NOMO-1 treated with DMSO at 0.1 percent for 48 hours (cell line): ENCODE results near the gene ZNF587.
A peak's percentile ranks its signal among the peaks of the same experiment; 100 is the strongest.
"Not testable (repeated sequence)": the region's sequence is repeated elsewhere in the genome, so short reads cannot be mapped to it uniquely, and the experiment has no call there.

Source experiments
- DNase-seq: peaks from one replicate; lab custom pipeline; 2025; ENCODE audit not compliant: unreplicated experiment; lab: John Stamatoyannopoulos, UW

ZNF587 gene

DNA sequence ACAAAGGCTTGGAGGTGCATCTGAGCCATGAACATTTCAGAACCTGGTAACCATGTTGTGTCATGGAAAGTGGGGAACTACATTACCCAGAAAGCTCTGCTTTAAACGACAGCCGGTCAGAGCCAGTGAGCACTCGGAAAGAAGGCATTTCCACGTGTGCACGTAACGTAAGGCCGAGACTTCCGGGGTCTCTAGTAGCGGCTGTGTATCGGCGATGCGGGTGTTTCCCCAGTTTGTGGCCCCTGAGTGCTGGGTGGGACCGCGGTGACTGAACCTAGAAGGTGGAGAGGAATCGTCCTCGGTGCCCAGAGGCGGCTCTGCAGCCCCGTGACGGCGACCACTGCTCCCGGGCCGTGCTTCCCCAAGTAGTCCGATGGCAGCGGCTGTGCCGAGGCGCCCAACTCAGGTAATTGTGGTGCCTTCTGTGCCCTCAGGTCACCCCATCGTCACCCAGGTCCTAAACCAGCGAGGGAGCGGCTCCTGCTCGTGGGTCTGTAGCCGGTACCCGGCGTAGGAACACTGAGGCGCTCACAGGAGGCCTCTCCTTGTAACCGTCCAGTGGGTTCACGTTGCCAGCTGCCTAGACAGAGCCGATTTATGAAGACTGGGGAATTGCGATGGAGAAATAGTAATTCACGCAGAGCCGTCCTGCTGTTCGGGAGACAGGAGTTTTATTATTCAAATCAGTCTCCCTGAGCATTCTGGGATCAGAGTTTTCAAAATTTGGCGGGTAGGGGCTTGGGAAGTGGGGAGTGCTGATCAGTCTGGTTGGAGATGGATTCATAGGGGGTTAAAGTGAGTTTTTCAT lies at the start of gene ZNF587:
Gene ZNF587 (plus strand): TSS at position 194 of the 808 bp plus-strand sequence. CDS start 180 bp downstream, at position 374.
- peak; percentile 83 for DNase-seq

DNA sequence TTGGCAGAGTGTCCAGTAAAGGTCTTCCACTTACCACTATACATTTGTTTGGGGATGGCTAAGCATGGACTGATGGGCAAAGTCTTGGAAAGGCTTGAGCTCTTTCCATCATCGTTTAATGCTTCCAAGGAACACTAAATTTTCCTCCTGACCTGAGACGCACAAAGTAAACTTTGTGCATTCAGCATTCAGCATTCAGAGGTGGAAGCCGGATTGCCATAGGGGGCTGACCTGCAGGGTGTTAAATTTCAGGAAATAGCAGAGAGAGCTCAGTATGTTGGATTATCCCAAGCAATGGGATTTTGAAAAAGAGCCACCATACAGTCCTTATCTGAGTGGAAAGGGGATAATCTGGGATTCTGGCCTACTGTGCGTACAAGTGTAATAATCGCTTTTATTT lies 49.0 kb upstream of the ZNF587 start:
- no peak for DNase-seq

DNA sequence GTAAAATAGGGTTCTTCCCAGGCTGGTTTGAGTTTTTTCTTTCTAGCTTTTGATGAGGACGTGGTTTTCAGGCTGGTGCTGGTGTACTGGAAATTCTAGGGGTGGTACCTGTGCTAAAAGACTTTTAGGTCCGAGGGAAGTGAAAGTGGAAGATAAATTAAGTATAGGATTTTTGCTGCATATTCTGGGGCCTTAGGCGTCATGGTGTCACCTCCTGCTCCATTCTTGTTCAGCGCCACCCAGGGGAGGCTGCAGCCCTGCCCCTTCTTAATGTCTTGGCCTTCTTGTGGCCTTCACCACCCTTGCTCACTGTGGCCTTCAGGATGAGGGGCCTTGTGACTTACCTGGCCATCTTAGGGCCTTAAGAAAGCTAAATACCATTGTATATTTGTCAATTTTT lies 47.4 kb upstream of the ZNF587 start:
- DNase-seq = no peak

DNA sequence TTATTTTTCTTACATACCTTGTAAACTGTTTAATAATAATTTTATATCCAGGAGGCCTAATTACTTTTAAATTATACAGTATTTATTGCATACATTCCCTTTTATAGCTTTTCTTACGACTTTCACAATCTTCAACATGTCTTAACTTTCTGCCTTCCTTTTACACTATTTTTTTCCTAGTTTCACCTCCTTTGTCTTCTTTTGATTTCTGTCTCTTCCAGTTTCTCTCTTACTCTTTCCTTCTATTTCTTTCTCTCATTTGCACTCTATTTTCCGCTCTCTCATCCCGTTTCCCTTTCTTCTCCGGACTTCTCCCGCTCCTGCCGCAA lies 46.4 kb upstream of the ZNF587 start:
- DNase-seq = no peak

DNA sequence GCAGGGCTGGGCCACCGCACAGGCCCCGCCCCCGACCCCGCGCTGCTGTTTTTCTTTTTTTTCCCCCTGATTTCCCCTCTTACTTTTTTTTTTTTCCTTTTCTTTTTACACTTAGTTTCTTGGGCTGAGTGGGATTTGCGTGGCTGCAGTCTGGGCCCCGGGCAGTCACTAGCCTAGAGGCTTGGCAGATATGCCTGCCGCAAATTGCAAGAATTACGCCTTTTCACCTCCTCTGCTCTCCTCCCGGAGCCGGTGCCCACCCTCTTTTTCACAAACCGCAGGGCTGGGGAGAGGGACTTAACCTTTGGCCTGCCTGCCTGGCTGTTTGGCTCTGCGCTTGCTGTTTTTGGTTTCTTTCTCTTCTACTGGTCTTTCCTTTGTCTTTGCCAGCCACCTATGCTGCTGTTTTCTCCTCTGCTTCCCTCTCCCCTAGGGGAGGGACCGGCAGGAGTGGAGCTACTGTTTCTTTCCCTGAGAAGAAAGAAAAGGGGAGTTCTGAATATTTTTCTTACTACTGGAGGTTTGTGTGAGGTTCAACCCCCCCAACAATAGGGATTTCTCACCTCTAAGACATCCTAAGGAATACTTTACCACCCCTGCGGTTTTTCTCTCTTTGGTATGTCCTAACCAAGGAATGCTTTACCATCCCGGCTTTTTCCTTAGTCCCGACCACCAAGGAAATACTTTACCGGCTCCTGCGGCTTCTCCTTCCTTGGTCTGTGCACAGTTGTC lies 45.9 kb upstream of the ZNF587 start:
- DNase-seq = no peak

DNA sequence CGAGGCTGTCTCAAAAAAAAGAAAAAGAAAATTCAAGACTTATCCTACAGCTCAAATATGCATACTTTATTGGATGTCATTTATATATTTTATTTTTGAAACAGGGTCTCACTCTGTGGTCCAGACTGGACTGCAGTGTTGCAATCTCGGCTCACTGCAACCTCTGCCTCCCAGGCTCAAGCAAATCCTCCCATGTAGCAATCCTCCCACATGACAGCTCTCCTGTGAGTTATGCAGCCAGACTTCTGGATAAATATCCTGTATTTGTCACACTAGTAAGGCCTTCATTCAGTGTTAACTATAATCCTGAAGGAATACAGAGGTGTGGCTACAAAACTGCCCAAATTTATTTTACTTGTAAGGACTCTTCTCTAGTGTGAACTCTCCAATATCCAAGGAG lies 42.1 kb upstream of the ZNF587 start:
- no peak for DNase-seq

DNA sequence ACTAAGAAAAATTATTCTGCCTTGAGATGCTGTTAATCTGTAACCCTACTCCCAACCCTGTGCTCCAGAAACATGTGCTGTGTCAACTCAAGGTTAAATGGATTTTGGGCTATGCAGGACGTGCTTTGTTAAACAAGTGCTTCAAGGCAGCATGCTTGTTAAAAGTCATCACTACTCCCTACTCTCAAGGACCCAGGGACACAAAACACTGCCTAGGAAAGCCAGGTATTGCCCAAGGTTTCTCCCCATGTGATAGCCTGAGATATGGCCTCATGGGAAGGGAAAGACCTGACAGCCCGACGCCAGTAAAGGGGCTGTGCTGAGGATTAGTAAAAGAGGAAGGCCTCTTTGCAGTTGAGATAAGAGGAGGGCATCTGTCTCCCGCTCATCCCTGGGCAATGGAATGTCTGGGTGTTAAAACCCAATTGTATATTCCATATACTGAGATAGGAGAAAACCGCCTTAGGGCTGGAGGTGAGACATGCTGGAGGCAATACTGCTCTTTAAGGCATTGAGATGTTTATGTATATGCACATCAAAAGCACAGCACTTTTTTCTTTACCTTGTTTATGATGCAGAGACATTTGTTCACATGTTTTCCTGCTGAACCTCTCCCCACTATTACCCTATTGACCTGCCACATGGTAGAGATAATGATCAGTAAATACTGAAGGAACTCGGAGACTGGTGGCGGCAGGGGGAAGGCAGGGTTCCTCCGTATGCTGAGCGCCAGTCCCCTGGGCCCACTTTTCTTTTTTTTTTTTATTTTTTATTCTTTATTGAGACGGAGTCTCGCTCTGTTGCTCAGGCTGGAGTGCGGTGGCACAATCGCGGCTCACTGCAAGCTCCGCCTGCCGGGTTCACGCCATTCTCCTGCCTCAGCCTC lies 39.0 kb upstream of the ZNF587 start:
- not testable (repeated sequence) for DNase-seq

DNA sequence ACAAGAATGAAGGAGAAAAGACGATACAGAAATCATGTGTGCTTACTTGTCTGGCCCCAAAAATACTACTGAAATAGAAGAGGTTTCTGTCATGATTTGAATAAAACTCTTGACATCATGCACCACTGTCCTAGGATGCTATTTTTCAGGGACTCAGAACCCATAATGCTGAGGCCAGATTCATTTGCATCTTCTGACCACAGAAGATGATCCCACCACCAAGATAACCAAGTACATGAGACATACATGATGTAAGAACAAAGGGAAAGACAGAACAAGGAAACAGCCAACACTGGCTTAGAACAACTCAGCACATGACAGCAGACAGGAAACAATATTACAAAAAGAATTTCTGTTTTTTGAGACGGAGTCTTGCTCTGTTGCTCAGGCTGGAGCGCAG lies 37.4 kb upstream of the ZNF587 start:
- no peak for DNase-seq

DNA sequence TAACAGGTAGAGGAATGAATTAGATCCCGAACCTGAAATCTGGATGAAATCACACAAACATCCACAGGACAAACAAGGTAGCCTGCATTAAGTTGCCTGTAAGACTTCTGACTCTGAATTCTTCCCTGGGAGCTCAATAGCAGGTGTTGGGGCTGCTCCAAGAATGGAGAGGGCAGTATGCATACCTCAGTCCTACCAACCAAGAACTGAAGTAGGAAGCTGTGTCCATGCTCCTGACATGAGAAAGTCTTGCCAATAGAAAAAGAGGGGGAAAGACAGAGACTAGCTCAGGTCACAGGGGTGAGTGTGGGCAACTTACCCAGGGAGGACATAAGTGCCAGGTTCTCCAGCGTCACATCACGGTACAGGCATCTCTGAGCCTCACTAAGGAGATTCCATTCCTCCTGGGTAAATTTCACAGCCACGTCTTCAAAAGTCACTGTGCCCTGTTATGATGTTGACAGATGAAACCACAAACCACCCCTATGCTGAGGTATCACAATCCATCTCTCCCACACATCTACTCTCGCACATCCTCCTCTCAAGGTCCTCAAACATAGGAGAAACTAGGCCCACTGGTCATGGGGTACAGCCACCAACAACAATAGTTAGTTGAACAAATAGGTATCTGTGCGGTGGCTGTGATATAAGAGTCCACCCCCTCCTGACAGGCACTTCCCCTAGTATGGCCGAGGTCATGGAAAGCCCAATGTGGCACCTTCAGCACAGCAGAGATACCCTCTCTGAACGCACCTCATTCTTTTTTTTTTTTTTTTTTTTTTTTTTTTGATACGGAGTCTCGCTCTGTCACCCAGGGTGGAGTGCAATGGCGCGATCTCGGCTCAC lies 36.5 kb upstream of the ZNF587 start:
- not testable (repeated sequence) for DNase-seq

DNA sequence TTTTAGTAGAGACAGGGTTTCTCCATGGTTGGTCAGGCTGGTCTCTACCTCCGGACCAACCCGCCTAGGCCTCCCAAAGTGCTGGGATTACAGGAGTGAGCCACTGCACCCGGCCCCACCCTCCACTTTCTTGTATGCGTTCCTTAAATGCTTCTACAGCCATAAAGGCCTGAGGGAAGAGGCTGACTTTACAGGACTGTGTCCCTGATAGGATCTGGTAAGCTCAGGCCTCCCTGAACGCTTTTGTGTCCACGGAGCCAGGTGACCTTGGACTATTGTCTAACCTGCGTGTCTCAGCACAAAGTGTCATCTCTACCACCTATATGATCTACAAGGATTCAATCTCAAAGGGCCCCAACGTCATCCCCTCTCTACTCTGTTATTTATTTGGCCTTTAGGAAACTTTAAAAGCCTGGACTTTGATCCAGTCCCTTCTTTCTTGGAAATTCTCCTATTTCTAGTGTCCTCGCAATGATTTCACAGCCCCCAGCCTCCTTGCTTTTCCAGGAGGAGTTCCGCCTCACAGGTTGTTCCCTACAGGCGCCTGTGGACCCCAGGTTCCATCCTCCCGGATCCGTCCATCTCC lies 35.6 kb upstream of the ZNF587 start:
- DNase-seq = no peak

DNA sequence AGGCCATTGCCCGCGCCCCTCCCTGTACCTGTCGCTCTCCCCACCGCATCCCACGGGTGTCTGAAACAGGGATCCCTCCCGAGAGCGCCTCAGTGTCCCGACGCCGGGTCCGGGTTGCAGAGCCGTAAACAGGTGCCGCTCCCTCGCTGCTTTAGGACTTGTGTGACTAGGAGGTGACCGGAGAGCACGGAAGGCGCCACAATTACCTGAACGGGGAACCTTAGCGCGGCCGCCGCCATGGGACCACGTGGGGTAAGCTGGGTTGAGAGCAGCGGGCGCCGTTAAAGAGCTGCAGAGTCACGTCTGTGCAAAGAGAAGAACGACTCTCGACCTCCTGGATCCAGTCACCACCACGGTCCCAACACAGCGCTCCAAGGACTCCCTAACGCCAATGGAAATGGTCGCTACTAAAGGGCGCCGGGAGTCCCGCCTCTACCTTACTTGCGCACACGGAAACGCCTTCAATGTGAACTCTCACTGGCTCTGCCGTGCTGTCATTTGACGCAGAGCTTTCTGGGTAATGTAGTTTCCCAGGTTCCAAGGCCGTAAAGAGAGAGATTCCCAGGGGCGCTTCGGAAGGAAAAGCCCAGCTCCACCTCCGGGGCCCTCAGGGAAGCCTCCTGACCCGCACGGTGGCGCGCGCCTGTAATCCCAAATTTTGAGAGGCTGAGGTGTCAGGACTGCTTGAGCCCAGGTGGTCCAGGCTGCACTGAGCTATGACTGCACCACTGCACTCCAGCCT lies 35.0 kb upstream of the ZNF587 start, which contains the start of gene ZNF552:
Gene ZNF552 (minus strand): TSS at position 409 of the 742 bp plus-strand sequence. CDS start 170 bp downstream, at position 239.
- DNase-seq = peak; percentile 81

DNA sequence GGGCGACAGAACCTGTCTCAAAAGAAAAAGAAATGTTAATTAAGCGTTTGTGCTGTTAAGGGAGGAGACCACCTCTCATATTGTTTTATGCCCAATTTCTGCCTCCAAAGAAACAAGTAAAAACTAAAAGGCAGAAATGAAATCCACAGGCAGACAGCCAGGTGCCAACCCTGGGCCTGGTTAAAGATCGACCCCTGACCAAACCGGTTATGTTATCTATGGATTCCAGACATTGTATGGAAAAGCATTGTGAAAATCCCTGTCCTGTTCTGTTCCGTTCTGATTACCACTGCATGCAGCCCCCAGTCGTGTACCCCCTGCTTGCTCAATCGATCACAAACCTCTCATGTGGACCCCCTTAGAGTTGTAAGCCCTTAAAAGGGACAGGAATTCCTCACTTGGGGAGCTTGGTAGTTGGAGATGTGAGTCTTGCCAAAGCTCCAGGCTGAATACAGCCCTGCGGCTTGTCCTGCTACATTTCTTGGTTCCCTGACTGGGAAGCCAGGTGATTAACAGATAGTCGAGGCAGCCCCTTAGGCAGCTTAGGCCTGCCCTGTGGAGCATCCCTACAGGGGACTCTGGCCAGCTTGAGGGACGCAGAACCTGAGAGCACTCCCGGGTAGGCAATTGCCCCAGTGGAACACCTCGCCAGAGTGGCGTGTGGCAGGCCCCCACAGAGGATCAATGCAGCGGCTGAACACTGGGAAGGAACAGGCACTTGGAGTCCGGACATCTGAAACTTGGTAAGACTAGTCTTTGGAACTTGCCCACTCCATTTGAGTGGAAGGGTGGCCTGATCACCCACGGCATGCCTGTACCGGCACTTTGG lies 34.2 kb upstream of the ZNF587 start:
- DNase-seq = no peak

DNA sequence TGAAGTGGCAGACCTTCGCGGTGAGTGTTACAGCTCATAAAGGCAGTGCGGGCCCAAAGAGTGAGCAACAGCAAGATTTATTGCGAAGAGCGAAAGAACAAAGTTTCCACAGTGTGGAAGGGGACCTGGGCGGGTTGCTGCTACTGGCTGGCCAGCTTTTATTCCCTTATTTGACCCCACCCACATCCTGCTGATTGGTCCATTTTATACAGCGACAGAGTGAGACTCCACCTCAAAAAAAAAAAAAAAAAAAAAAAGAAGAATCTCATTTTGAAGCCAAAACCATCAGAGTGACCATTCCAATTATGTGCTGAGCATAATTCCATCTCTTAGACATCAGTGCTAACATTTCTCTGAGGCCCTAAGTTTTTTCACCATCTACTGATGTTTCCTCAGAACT lies 33.0 kb upstream of the ZNF587 start:
- DNase-seq = no peak

DNA sequence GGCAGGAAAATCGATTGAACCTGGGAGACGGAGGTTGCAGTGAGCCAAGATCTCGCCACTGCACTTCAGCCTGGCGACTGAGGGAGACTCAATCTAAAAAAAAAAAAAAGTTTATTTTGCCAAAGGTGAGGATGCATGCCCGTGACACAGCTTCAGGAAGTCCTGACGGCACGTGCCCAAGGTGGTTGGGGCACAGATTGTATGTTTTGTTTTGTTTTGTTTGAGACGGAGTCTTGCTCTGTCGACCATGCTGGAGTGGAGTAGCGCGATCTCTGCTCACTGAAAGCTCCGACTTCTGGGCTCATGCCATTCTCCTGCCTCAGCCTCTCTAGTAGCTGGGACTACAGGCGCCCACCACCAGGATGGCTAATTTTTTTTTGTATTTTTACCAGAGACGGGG lies 31.7 kb upstream of the ZNF587 start:
- DNase-seq = no peak

DNA sequence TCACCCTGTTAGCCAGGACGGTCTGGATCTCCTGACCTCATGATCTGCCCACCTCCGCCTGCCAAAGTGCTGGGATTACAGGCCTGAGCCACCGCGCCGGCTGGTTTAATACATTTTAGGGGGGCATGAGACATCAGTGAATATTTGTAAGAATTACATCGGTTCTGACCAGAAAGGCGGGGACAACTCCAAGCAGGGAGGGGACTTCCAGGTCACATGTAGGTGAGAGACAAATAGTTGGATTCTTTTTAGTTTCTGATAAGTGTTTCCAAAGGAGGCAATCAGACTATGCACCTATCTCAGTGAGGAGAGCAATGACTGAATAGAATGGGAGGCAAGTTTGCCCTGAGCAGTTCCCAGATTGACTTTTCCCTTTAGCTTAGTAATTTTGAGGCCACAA lies 31.3 kb upstream of the ZNF587 start:
- no peak for DNase-seq

DNA sequence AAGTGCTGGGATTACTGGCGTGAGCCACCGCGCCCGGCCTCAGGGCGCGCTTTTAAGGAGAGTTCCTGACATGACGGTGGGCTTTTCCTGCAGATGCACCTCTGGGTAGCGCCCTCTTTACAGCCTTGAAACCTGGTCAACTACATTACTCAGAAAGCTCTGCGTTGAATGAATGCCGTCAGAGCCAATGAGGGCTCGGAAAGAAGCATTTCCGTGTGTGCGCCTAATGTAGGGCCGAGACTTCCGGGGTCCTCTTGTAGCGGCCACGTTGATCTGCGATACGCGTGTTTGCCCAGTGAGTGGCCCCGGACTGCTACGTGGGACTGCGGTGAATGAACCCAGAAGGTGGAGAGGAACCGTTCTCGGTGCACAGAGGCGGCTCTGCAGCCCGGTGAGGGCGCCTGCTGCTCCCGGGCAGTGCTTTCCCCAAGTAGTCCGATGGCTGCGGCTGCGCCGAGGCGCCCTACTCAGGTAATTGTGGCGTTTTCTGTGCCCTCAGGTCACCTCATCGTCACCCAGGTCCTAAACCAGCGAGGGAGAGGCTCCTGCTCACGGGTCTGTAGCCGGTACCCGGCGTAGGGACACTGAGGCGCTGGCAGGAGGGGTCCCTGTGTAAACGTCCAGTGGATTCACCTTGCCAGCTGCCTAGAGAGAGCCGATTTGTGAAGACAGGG lies 30.0 kb upstream of the ZNF587 start:
- peak; percentile 91 for DNase-seq

DNA sequence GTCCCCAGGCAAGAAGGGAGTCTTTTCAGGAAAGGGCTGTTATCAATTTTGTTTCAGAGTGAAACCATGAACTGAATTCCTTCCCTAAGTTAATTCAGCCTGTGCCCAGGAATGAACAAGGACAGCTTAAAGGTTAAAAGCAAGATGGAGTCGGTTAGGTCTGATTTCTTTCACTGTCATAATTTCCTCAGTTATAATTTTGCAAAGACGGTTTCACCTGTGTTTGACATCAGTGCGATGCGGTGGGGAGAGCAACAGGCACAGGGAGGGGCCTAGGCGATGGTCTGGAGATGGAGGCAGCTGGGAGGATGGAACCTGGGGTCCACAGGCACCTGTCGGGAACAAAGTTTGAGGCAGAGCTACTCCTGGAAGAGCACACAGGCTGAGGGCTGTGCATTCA lies 29.1 kb upstream of the ZNF587 start:
- no peak for DNase-seq

DNA sequence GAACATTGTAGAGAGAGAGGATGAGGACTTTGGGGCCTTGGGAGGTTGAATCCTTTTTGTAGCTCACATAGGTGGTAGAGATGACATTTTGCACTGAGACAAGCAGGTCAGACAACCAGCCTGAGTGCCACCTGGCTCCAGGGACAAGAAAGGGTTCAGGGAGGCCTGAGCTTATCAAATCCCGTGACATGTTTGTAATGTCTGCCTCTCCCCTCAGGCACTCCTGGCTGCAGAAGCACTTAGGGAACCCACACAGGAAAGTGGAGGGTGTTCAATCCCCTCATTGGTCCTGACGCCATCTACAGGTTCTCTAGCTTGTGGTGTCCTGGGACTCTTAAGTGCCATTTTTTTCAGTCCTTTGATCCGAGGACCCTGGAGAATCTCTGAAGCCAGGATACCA lies 28.6 kb upstream of the ZNF587 start:
- not testable (repeated sequence) for DNase-seq
